ENCODE measurements around the gene ADAM15.

The ADAM15 gene

GRCh38 chr1:155086856-155087535 lies 35.9 kb downstream of the ADAM15 start:
- no peak for DNase-seq

GRCh38 chr1:155091071-155092051 lies 40.2 kb downstream of the ADAM15 start:
- DNase-seq: peak; percentile 35

GRCh38 chr1:155092131-155092530 lies 41.0 kb downstream of the ADAM15 start:
- no peak for DNase-seq

- DNase-seq: no peak
Observed at GRCh38 chr1:155092641-155093040, 41.5 kb downstream of the ADAM15 start.

- DNase-seq: peak; percentile 43
Observed at GRCh38 chr1:155093911-155094621, 43.0 kb downstream of the ADAM15 start.

- no peak for DNase-seq
Observed at GRCh38 chr1:155094622-155094948, 43.5 kb downstream of the ADAM15 start.

GRCh38 chr1:155099331-155099730 lies 48.2 kb downstream of the ADAM15 start:
- DNase-seq: no peak

- DNase-seq: no peak
Observed at GRCh38 chr1:155103325-155103724, 52.2 kb downstream of the ADAM15 start.

GRCh38 chr1:155104605-155105534 lies 53.8 kb downstream of the ADAM15 start:
- DNase-seq: no peak

- no peak for DNase-seq
Observed at GRCh38 chr1:155105604-155106011, 54.5 kb downstream of the ADAM15 start.

GRCh38 chr1:155106862-155107261 lies 55.7 kb downstream of the ADAM15 start:
- DNase-seq: no peak

GRCh38 chr1:155107309-155108264 lies 56.5 kb downstream of the ADAM15 start:
- DNase-seq: no peak

- DNase-seq: no peak
Observed at GRCh38 chr1:155108296-155108695, 57.2 kb downstream of the ADAM15 start.

GRCh38 chr1:155110381-155110780 lies 59.3 kb downstream of the ADAM15 start:
- DNase-seq: no peak

GRCh38 chr1:155110826-155111225 lies 59.7 kb downstream of the ADAM15 start:
- DNase-seq: no peak

Measured in HCEC 1CT (cell line).